Ureter (tissue), 1 donor: ENCODE measurements around the gene UCHL3. TPM values are rescaled to one million over a fixed set of nuclear protein-coding genes. Genes with fewer than 3 reads are reported as not detected.

Experiments used
- DNase-seq: peaks from one replicate; pipeline ENCODE4 v3.0.0-alpha.2; 2020; ENCODE audit warnings: low spot score
- total RNA-seq: library from RNA; stranded (reverse); gene quantifications from one replicate; pipeline ENCODE4 v1.2.4, GENCODE V29; 2023
- donor health status: DM: yes; HTN: yes; CAD: no.

The UCHL3 gene
- total RNA-seq, 1 donor from 2014 or later = 46.1 TPM

GRCh38 chr13:75547917-75548316 is 1.7 kb upstream of the UCHL3 start:
- no peak for DNase-seq

GRCh38 chr13:75550159-75550567 is 572 bp downstream of the UCHL3 start:
- no peak for DNase-seq

GRCh38 chr13:75554464-75554863 is 4.9 kb downstream of the UCHL3 start:
- DNase-seq = no peak

- DNase-seq = no peak
These were observed 5.4 kb downstream of the UCHL3 start for GRCh38 chr13:75554981-75555380.

GRCh38 chr13:75555836-75556235 is 6.2 kb downstream of the UCHL3 start:
- no peak for DNase-seq

- DNase-seq = no peak
These were observed 7.4 kb downstream of the UCHL3 start for GRCh38 chr13:75556961-75557360.

GRCh38 chr13:75558145-75558840 is 8.7 kb downstream of the UCHL3 start:
- DNase-seq = no peak

- no peak for DNase-seq
These were observed 17.1 kb downstream of the UCHL3 start for GRCh38 chr13:75566658-75567057.

- no peak for DNase-seq
These were observed 20.0 kb downstream of the UCHL3 start for GRCh38 chr13:75569576-75569975.

- DNase-seq = no peak
These were observed 29.9 kb downstream of the UCHL3 start for GRCh38 chr13:75579529-75579928.

- DNase-seq = no peak
These were observed 32.5 kb downstream of the UCHL3 start for GRCh38 chr13:75581874-75582640.

GRCh38 chr13:75583091-75583490 is 33.5 kb downstream of the UCHL3 start:
- no peak for DNase-seq

GRCh38 chr13:75585153-75585552 is 35.6 kb downstream of the UCHL3 start:
- no peak for DNase-seq

- no peak for DNase-seq
These were observed 38.1 kb downstream of the UCHL3 start for GRCh38 chr13:75587679-75588078.

- DNase-seq = no peak
These were observed 47.1 kb downstream of the UCHL3 start for GRCh38 chr13:75596657-75597182.

- no peak for DNase-seq
These were observed 50.8 kb downstream of the UCHL3 start for GRCh38 chr13:75600371-75600770.

GRCh38 chr13:75603038-75603437 is 53.4 kb downstream of the UCHL3 start:
- DNase-seq = no peak

GRCh38 chr13:75607447-75607846 is 57.9 kb downstream of the UCHL3 start:
- no peak for DNase-seq

- no peak for DNase-seq
These were observed 60.9 kb downstream of the UCHL3 start for GRCh38 chr13:75610466-75610865.

- DNase-seq = no peak
These were observed 62.8 kb downstream of the UCHL3 start for GRCh38 chr13:75612354-75612753.

GRCh38 chr13:75617230-75617629 is 67.6 kb downstream of the UCHL3 start:
- DNase-seq = no peak

- DNase-seq = no peak
These were observed 68.7 kb downstream of the UCHL3 start for GRCh38 chr13:75618308-75618707.

- no peak for DNase-seq
These were observed 70.4 kb downstream of the UCHL3 start for GRCh38 chr13:75620020-75620419.
